ENCODE results near the gene DOHH. TPM values are rescaled to one million over a fixed set of nuclear protein-coding genes. Genes with fewer than 3 reads are reported as not detected.
A peak's percentile ranks its signal among the peaks of the same experiment; 100 is the strongest.

DOHH gene
- total RNA-seq, 1 experiment from 2014 or later: 22.3 TPM

GRCh38 chr19:3527238-3527910 lies 26.9 kb upstream of the DOHH start:
- POLR2A ChIA-PET (ENCODE audit: low non-redundant PET): no interaction called here
- H3K4me3 ChIP-seq (ENCODE audit: low read depth, low read length, poor library complexity, severe bottlenecking): no peak overlapping the region
- peaks cover 62% of the 10 kb centered on the region for H3K36me3 ChIP-seq (ENCODE audit: insufficient read depth, low read length, poor library complexity, severe bottlenecking)
- H3K4me1 ChIP-seq (ENCODE audit: insufficient read depth, low read length, poor library complexity, severe bottlenecking): no peaks in the 10 kb centered on the region
- no peak for DNase-seq (ENCODE audit: low spot score)
- TF ChIP-seq CTCF (conservative IDR thresholded peaks at IDR 0.05; ENCODE audit: low read depth, low read length): no peak
- TF ChIP-seq EZH2 (IDR thresholded peaks at IDR 0.05; ENCODE audit: borderline replicate concordance, low read depth, low read length, poor library complexity, severe bottlenecking): no peak
- H3K27me3 ChIP-seq (replicated peaks; ENCODE audit: insufficient read depth, low read depth, low read length, poor library complexity): no peaks in the 10 kb centered on the region
- intact Hi-C loops (cut with micrococcal nuclease; ENCODE audit: unreplicated experiment): no loop called here
- no peak overlapping the region for H3K27ac ChIP-seq (ENCODE audit: low read depth, low read length, poor library complexity, severe bottlenecking)
- CTCF ChIA-PET: no interaction called here
- BruUV-seq (replicated peaks): no TSS peak
- no peaks in the 10 kb centered on the region for H3K9me3 ChIP-seq (ENCODE audit: low read depth, low read length, poor library complexity, severe bottlenecking)

DNA sequence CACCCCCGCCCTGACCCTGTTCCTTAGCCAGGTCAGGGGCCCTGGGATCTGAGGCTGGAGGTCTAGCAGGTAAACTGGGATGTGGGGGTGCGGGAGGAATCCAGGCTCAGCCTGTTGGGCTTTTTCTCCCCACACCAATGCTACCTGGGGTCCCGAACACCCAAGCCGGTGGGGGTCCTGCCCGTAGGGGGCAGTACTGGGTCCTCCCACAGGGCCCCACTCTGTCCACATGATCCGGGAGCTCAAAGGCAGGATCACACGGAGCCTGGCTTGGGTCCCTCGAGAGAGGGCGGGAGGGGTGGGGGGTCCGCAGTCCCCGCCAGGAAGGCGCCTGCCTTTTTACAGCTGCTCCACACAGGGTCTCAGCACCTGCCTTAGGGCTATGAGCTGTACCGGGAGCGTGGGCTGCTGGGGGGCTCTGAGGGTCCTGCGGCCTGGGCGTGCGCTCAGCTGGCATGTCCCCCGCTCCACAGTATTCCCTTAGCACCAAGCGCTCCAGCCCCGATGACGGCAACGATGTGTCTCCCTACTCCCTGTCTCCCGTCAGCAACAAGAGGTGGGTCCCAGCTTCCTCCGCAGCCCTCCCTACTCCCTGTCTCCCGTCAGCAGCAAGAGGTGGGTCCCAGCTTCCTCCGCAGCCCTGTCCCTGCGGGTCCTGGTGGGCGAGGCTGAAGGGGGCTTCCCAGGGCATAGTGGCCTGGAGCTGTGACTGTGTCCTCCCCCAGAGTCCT lies 26.2 kb upstream of the DOHH start:
- ChIA-PET CTCF (no interaction called here), POLR2A (ENCODE audit: low non-redundant PET) (no interaction called here)
- Histone ChIP-seq H3K36me3 (ENCODE audit: insufficient read depth, low read length, poor library complexity, severe bottlenecking) (peaks cover 55% of the 10 kb centered on the region), H3K9me3 (ENCODE audit: low read depth, low read length, poor library complexity, severe bottlenecking) (no peaks in the 10 kb centered on the region), H3K4me1 (ENCODE audit: insufficient read depth, low read length, poor library complexity, severe bottlenecking) (no peaks in the 10 kb centered on the region), H3K4me3 (ENCODE audit: low read depth, low read length, poor library complexity, severe bottlenecking) (no peak overlapping the region), H3K27me3 (replicated peaks; ENCODE audit: insufficient read depth, low read depth, low read length, poor library complexity) (no peaks in the 10 kb centered on the region), H3K27ac (ENCODE audit: low read depth, low read length, poor library complexity, severe bottlenecking) (no peak overlapping the region)
- TF ChIP-seq EZH2 (IDR thresholded peaks at IDR 0.05; ENCODE audit: borderline replicate concordance, low read depth, low read length, poor library complexity, severe bottlenecking) (no peak), CTCF (conservative IDR thresholded peaks at IDR 0.05; ENCODE audit: low read depth, low read length) (peak; percentile 42; the same call in 1 of the 2 replicates)
- no TSS peak for BruUV-seq (replicated peaks)
- intact Hi-C loops (cut with micrococcal nuclease; ENCODE audit: unreplicated experiment): no loop called here
- no peak for DNase-seq (ENCODE audit: low spot score)

DNA sequence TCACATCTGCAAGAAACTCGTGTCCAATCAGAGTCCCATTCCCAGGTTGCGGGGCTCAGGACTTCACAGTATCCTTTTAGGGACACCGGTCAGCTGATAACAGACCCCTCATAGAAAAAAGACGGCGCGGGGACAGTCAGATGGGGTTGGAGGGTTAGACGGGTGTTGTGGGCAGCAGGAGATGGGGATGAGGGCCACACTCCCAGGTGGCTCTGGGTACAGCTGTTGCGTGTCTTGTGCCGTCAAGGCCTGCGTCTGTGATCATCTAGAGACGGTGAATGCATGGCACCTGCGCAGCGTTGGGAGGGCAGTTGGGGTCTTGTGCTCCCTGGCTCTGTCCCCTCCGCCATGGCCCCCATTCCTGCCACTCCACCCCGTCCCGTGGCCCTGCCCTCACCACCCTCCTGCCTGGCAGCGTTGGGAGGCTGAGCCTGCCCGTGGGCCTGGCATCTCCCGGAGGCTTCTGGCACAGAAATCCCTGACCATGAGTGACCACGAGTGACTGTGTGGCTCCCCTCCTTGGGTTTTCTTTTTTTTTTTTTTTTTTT lies 24.5 kb upstream of the DOHH start:
- Histone ChIP-seq H3K4me3 (ENCODE audit: low read depth, low read length, poor library complexity, severe bottlenecking) (no peak overlapping the region), H3K27me3 (replicated peaks; ENCODE audit: insufficient read depth, low read depth, low read length, poor library complexity) (no peaks in the 10 kb centered on the region), H3K27ac (ENCODE audit: low read depth, low read length, poor library complexity, severe bottlenecking) (no peak overlapping the region), H3K4me1 (ENCODE audit: insufficient read depth, low read length, poor library complexity, severe bottlenecking) (no peaks in the 10 kb centered on the region), H3K36me3 (ENCODE audit: insufficient read depth, low read length, poor library complexity, severe bottlenecking) (peaks cover 46% of the 10 kb centered on the region), H3K9me3 (ENCODE audit: low read depth, low read length, poor library complexity, severe bottlenecking) (no peaks in the 10 kb centered on the region)
- POLR2A ChIA-PET (ENCODE audit: low non-redundant PET): no interaction called here
- CTCF ChIA-PET: no interaction called here
- intact Hi-C loops (cut with micrococcal nuclease; ENCODE audit: unreplicated experiment): no loop called here
- no TSS peak for BruUV-seq (replicated peaks)
- no peak for DNase-seq (ENCODE audit: low spot score)
- TF ChIP-seq CTCF (conservative IDR thresholded peaks at IDR 0.05; ENCODE audit: low read depth, low read length) (no peak), EZH2 (IDR thresholded peaks at IDR 0.05; ENCODE audit: borderline replicate concordance, low read depth, low read length, poor library complexity, severe bottlenecking) (no peak)

Data from A673 (cell line).